ENCODE measurements around the gene FGFR2.
"Not testable (repeated sequence)": the region's sequence is repeated elsewhere in the genome, so short reads cannot be mapped to it uniquely, and the experiment has no call there.

FGFR2 gene

GRCh38 chr10:121559326-121560026 lies 38.8 kb downstream of the FGFR2 start:
- H3K4me3 Mint-ChIP-seq: no peak overlapping the region
- H3K27me3 Mint-ChIP-seq: no peaks in the 10 kb centered on the region
- DNase-seq (no peak), ATAC-seq (no peak)
- no peaks in the 10 kb centered on the region for H3K9me3 Mint-ChIP-seq
- H3K27ac Mint-ChIP-seq: no peak overlapping the region
- no peaks in the 10 kb centered on the region for H3K4me1 Mint-ChIP-seq
- no peaks in the 10 kb centered on the region for H3K36me3 Mint-ChIP-seq (ENCODE audit: low read depth)

GRCh38 chr10:121558238-121558637 lies 40.0 kb downstream of the FGFR2 start:
- Mint-ChIP-seq H3K36me3 (ENCODE audit: low read depth) (no peaks in the 10 kb centered on the region), H3K4me1 (no peaks in the 10 kb centered on the region), H3K27me3 (no peaks in the 10 kb centered on the region), H3K27ac (no peak overlapping the region), H3K4me3 (no peak overlapping the region), H3K9me3 (no peaks in the 10 kb centered on the region)
- ATAC-seq (no peak), DNase-seq (no peak)

- Mint-ChIP-seq H3K36me3 (ENCODE audit: low read depth) (no peaks in the 10 kb centered on the region), H3K9me3 (no peaks in the 10 kb centered on the region), H3K4me1 (no peaks in the 10 kb centered on the region), H3K4me3 (no peak overlapping the region), H3K27ac (no peak overlapping the region), H3K27me3 (no peaks in the 10 kb centered on the region)
- DNase-seq (no peak), ATAC-seq (no peak)
These were observed 41.2 kb downstream of the FGFR2 start for GRCh38 chr10:121556918-121557573.

GRCh38 chr10:121556455-121556854 lies 41.8 kb downstream of the FGFR2 start:
- Mint-ChIP-seq H3K4me1 (no peaks in the 10 kb centered on the region), H3K27ac (no peak overlapping the region), H3K36me3 (ENCODE audit: low read depth) (no peaks in the 10 kb centered on the region), H3K9me3 (no peaks in the 10 kb centered on the region), H3K27me3 (no peaks in the 10 kb centered on the region), H3K4me3 (no peak overlapping the region)
- DNase-seq (no peak), ATAC-seq (no peak)

- not testable (repeated sequence) for DNase-seq; H3K4me3 Mint-ChIP-seq; H3K27me3 Mint-ChIP-seq; H3K27ac Mint-ChIP-seq; ATAC-seq; H3K9me3 Mint-ChIP-seq; H3K36me3 Mint-ChIP-seq (ENCODE audit: low read depth); H3K4me1 Mint-ChIP-seq
These were observed 43.3 kb downstream of the FGFR2 start for GRCh38 chr10:121554916-121555315.

GRCh38 chr10:121553511-121554264 lies 44.6 kb downstream of the FGFR2 start:
- DNase-seq (no peak), ATAC-seq (no peak)
- H3K4me3 Mint-ChIP-seq: no peak overlapping the region
- H3K36me3 Mint-ChIP-seq (ENCODE audit: low read depth): no peaks in the 10 kb centered on the region
- no peaks in the 10 kb centered on the region for H3K4me1 Mint-ChIP-seq
- no peak overlapping the region for H3K27ac Mint-ChIP-seq
- peaks cover 5% of the 10 kb centered on the region for H3K9me3 Mint-ChIP-seq
- H3K27me3 Mint-ChIP-seq: no peaks in the 10 kb centered on the region

- no peaks in the 10 kb centered on the region for H3K36me3 Mint-ChIP-seq (ENCODE audit: low read depth)
- H3K27ac Mint-ChIP-seq: no peak overlapping the region
- peaks cover 5% of the 10 kb centered on the region for H3K9me3 Mint-ChIP-seq
- no peak overlapping the region for H3K4me3 Mint-ChIP-seq
- no peaks in the 10 kb centered on the region for H3K4me1 Mint-ChIP-seq
- no peaks in the 10 kb centered on the region for H3K27me3 Mint-ChIP-seq
- DNase-seq (no peak), ATAC-seq (no peak)
These were observed 45.5 kb downstream of the FGFR2 start for GRCh38 chr10:121552746-121553145.

- Mint-ChIP-seq H3K4me3 (no peak overlapping the region), H3K4me1 (no peaks in the 10 kb centered on the region), H3K27ac (no peak overlapping the region), H3K27me3 (no peaks in the 10 kb centered on the region), H3K9me3 (peaks cover 5% of the 10 kb centered on the region), H3K36me3 (ENCODE audit: low read depth) (no peaks in the 10 kb centered on the region)
- no peak for DNase-seq
- ATAC-seq: no peak
These were observed 46.9 kb downstream of the FGFR2 start for GRCh38 chr10:121551210-121551885.

- Mint-ChIP-seq H3K4me3 (no peak overlapping the region), H3K27me3 (no peaks in the 10 kb centered on the region), H3K9me3 (peaks cover 4% of the 10 kb centered on the region), H3K27ac (no peak overlapping the region), H3K36me3 (ENCODE audit: low read depth) (no peaks in the 10 kb centered on the region), H3K4me1 (no peaks in the 10 kb centered on the region)
- DNase-seq: no peak
- ATAC-seq: no peak
These were observed 53.9 kb downstream of the FGFR2 start for GRCh38 chr10:121544301-121544869.

- DNase-seq: no peak
- no peaks in the 10 kb centered on the region for H3K36me3 Mint-ChIP-seq (ENCODE audit: low read depth)
- H3K4me1 Mint-ChIP-seq: no peaks in the 10 kb centered on the region
- ATAC-seq: no peak
- H3K27ac Mint-ChIP-seq: no peak overlapping the region
- no peaks in the 10 kb centered on the region for H3K27me3 Mint-ChIP-seq
- no peak overlapping the region for H3K4me3 Mint-ChIP-seq
- peaks cover 4% of the 10 kb centered on the region for H3K9me3 Mint-ChIP-seq
These were observed 54.7 kb downstream of the FGFR2 start for GRCh38 chr10:121543545-121543944.

GRCh38 chr10:121541450-121542120 lies 56.7 kb downstream of the FGFR2 start:
- H3K36me3 Mint-ChIP-seq (ENCODE audit: low read depth): no peaks in the 10 kb centered on the region
- no peak overlapping the region for H3K27ac Mint-ChIP-seq
- no peaks in the 10 kb centered on the region for H3K4me1 Mint-ChIP-seq
- no peak for DNase-seq
- peaks cover 4% of the 10 kb centered on the region for H3K9me3 Mint-ChIP-seq
- H3K27me3 Mint-ChIP-seq: no peaks in the 10 kb centered on the region
- ATAC-seq: no peak
- no peak overlapping the region for H3K4me3 Mint-ChIP-seq

- H3K4me1 Mint-ChIP-seq: no peaks in the 10 kb centered on the region
These were observed 57.4 kb downstream of the FGFR2 start for GRCh38 chr10:121540732-121541395.

GRCh38 chr10:121539786-121540185 lies 58.5 kb downstream of the FGFR2 start:
- no peaks in the 10 kb centered on the region for H3K4me1 Mint-ChIP-seq
- ATAC-seq (no peak), DNase-seq (no peak)
- H3K27ac Mint-ChIP-seq: no peak overlapping the region
- no peaks in the 10 kb centered on the region for H3K27me3 Mint-ChIP-seq
- no peaks in the 10 kb centered on the region for H3K36me3 Mint-ChIP-seq (ENCODE audit: low read depth)
- H3K4me3 Mint-ChIP-seq: no peak overlapping the region
- peaks cover 4% of the 10 kb centered on the region for H3K9me3 Mint-ChIP-seq

More at GRCh38 chr10:121540732-121541395, 57.4 kb downstream of the FGFR2 start:
- Mint-ChIP-seq H3K36me3 (ENCODE audit: low read depth) (no peaks in the 10 kb centered on the region), H3K27me3 (no peaks in the 10 kb centered on the region), H3K9me3 (peaks cover 4% of the 10 kb centered on the region), H3K27ac (no peak overlapping the region), H3K4me3 (no peak overlapping the region)
- ATAC-seq (no peak), DNase-seq (no peak)

Data from activated naive CD8-positive, alpha-beta T cell treated with anti-CD3 and anti-CD28 coated beads, Interleukin-2, amount 50 U/mL, for 24 hours (primary cell).